ENCODE data around the gene ARHGEF17.

The ARHGEF17 gene

GRCh38 chr11:73396251-73396930 is 88.3 kb downstream of the ARHGEF17 start:
- DNase-seq, result no peak

GRCh38 chr11:73396985-73397384 is 88.9 kb downstream of the ARHGEF17 start:
- DNase-seq, result no peak

- DNase-seq, result no peak
These were observed 89.5 kb downstream of the ARHGEF17 start for GRCh38 chr11:73397468-73398131.

DNA sequence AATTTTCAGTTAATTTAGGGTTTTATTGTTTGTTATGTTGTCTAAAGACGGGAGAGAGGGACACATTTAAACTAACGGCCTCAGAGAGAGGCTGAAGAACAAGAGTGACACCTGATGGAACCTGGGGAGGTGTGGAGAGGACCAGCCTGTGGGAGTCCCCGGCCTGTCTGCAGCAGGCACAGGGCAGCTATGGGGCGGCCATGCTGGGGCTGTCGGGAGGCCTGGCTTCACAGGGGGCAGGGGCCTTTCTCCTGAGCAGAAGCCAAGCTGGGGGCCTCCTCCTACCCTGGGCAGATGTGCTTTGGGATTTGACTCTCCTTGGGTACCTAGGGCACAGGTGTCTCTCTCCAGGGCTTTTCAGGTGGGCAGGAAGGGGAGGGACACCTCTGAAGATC is 90.1 kb downstream of the ARHGEF17 start:
- no peak for DNase-seq

GRCh38 chr11:73398721-73399120 is 90.6 kb downstream of the ARHGEF17 start:
- DNase-seq, result no peak

GRCh38 chr11:73399159-73399590 is 91.1 kb downstream of the ARHGEF17 start:
- no peak for DNase-seq

GRCh38 chr11:73399636-73400035 is 91.6 kb downstream of the ARHGEF17 start:
- DNase-seq, result no peak

DNA sequence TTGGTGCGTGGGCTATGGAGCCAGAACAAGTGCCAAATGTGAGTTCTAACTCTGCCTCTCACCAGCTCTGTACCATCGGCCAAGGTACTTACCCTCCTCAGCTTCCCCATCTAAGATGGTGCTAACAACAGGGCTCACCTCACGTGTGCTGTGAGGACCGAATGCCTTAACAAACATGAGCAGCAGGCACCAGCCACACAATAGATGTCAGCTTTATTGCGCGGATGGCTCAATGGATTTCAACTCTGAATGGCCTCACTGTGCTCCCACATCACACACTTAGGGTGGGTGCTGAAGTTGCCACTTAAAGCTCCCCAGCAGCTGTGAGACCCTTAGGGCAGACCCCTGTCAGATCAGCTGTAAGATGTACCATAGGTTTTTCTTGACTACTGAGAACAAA is 92.2 kb downstream of the ARHGEF17 start:
- DNase-seq, result no peak

GRCh38 chr11:73401217-73401923 is 93.3 kb downstream of the ARHGEF17 start:
- DNase-seq, result no peak

DNA sequence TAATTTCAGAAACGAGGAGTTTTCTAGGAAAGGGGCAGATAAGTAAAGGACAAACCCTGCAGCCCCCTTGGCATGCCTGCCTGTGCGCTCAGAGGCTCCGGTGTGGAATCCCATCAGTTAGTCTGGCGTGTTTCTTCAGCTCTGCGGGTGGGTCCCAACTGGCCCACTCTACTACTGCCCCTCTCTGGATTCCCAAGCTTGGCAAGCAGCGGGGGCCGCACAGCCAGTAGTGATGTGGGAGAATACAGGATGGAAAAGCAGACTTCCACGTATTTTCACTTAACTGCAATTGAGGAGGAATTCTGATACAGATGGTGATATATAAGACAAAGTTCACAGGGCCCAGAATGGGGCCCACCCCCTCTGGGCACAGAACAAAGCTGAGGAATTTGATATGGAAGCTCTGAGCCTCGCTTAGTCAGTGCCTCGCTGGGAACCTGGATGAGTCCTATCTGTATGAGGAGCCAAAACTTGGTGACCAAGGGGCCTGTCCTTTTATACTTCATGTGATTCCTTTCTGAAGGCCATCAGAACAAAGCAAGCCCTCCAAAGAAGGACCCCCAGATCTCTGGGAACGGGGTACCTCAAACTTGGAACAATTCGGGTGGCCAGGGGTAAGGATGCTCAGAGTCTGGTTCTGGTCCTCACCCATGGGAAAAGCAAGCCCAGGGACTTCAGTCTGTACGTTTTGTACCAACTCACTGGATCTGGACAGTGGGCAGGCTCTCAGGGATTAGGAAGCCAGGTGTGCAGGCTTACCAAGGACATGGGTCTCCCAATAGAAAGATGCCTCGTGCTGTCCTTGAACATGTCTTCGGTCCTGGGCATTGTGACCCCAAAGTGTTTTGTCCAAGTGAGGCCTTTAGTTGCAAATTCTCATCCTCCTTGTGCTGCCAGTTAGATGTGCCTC is 94.1 kb downstream of the ARHGEF17 start:
- DNase-seq, result no peak

- DNase-seq, result no peak
These were observed 94.7 kb downstream of the ARHGEF17 start for GRCh38 chr11:73402834-73403185.

- no peak for DNase-seq
These were observed 95.5 kb downstream of the ARHGEF17 start for GRCh38 chr11:73403541-73403940.

- DNase-seq, result no peak
These were observed 96.0 kb downstream of the ARHGEF17 start for GRCh38 chr11:73404048-73404447.

DNA sequence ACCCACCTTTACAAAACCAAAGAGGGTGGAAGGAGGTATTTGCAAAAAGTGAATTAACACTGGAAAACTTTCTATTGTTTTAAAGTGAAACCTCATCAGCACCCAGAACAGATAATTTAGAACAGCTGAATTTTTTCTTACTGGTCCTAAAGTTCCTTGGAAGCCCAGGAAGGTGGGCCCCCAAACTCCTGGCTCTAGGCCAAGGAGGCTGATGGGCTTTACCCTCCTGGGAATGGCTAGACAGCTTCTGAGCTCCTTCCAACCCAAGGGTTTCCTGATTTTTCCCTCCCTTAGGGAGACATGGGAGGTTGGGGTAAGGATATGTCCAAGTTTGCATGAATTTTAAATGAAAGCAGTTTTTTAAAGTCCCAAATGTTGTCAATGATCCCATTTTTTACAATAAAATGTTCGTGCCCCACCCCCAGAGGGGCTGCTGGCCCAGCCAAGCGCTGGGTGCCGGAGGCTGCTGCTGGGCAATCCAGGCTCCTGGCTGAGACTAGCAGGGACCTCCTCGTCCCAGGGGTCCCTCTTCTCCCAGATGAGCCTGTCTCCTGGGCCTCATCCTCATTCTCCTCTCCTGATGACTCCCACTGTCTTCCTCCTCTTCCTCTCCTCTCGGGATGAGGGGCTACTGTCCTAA is 96.5 kb downstream of the ARHGEF17 start:
- no peak for DNase-seq

- DNase-seq, result no peak
These were observed 97.1 kb downstream of the ARHGEF17 start for GRCh38 chr11:73405146-73405510.

GRCh38 chr11:73406131-73406530 is 98.1 kb downstream of the ARHGEF17 start:
- no peak for DNase-seq

DNA sequence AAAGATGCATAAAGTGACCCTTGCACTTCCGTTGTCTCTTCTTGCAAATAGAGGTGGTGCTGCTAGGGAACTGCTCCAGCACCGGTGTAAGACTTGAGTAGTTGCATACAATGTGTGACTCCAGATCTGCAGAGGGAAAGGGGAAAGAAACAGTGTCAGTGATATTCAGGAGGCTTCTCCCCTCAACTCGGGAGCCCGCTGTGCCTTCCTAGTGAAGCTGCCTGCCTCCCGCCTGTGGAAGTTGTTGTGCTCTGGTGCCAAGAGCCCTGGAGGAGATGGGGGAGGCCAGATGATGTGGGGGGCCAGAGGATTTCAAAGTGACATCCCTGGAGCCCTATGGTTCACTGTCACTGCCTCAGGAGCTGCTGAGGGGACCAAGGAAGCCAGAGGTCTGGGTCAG is 98.5 kb downstream of the ARHGEF17 start:
- no peak for DNase-seq

DNA sequence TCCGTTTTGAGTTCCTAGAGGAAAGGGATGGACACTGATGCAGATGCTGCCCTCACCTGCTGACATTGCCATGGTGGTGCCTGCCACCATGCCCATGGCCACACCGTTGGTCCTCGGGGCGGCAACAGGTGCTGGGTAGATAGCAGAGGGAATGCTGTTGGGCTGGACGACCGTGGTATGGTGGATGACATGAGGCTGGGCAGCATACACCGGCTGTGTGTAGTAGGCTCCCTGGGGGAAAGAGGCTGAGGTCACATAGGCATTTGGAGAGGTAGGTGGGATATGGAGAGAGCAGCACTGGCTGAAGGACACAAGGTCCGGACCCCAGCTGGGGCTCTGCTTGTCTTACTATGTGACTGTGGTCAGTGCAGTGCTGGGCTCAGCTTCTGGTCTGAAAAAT is 101.4 kb downstream of the ARHGEF17 start:
- DNase-seq, result no peak

DNA sequence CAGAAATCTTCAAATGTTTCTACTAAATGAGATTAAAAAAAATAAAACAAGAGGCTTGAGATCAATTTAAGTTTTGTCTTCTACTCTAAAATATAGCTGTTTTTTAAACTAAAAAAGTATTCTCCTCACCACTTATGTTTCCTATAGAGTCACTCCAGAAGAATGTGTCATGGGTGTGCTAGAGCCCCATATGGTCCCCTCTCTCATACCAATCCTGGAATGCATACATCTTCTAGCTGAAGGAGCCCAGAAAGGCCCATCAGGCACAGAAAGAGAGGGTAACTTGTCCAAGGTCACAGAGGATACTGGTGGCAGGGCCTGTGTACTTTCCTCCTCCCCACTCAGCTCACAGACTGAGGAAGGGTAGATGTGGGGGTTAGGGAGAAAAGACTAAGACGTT is 102.6 kb downstream of the ARHGEF17 start:
- no peak for DNase-seq

GRCh38 chr11:73411031-73411430 is 103.0 kb downstream of the ARHGEF17 start:
- DNase-seq, result no peak

DNA sequence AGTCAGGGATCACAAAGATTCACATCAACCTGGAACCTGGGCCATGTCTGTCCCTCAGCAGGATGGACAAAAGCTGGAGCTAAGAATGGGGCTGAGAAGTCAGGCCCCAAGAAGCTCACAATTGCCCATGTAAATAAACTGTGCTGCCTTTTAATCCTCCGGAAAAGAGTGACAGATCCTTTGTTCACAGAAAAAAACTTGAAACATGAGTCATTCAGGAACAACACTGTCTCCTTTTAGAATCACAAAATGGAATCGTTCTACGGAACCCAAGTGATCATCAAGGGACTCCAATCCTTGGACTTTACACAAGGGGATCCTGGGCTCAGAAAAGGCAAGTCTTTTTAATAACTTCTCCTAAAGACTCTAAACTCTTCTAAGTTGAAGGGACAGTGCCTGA is 104.2 kb downstream of the ARHGEF17 start:
- DNase-seq, result no peak

GRCh38 chr11:73413256-73413655 is 105.2 kb downstream of the ARHGEF17 start:
- no peak for DNase-seq

Measured in right hindlimb (tissue), 1 donor.